GM21381 (cell line): ENCODE measurements around the gene KRT74.

Experiments used
- ATAC-seq: cut with Tn5 transposase; IDR thresholded peaks from one replicate; pipeline ENCODE4 v1.9.1; 2021; ENCODE audit warnings: mild to moderate bottlenecking, moderate library complexity; ENCODE audit not compliant: unreplicated experiment

KRT74 gene

GRCh38 chr12:52575948-52576347 lies 2.3 kb upstream of the KRT74 start:
- no peak for ATAC-seq

GRCh38 chr12:52575256-52575655 lies 1.6 kb upstream of the KRT74 start:
- no peak for ATAC-seq

- ATAC-seq, result no peak
Measured at GRCh38 chr12:52573306-52573705, 337 bp downstream of the KRT74 start.

GRCh38 chr12:52570511-52570910 lies 3.1 kb downstream of the KRT74 start:
- ATAC-seq, result no peak

- ATAC-seq, result no peak
Measured at GRCh38 chr12:52568111-52568510, 5.5 kb downstream of the KRT74 start.

GRCh38 chr12:52566847-52567291 lies 6.8 kb downstream of the KRT74 start:
- no peak for ATAC-seq

GRCh38 chr12:52564582-52564981 lies 9.1 kb downstream of the KRT74 start:
- ATAC-seq, result no peak

- no peak for ATAC-seq
Measured at GRCh38 chr12:52561880-52562449, 11.7 kb downstream of the KRT74 start.

GRCh38 chr12:52559979-52560378 lies 13.7 kb downstream of the KRT74 start:
- ATAC-seq, result no peak

GRCh38 chr12:52558781-52559445 lies 14.7 kb downstream of the KRT74 start:
- no peak for ATAC-seq

GRCh38 chr12:52557476-52557875 lies 16.2 kb downstream of the KRT74 start:
- no peak for ATAC-seq

GRCh38 chr12:52555577-52555976 lies 18.1 kb downstream of the KRT74 start:
- no peak for ATAC-seq

- ATAC-seq, result no peak
Measured at GRCh38 chr12:52552681-52553195, 20.9 kb downstream of the KRT74 start, which contains the start of gene KRT71. TSS of gene KRT71 (minus strand) at chr12:52553145. CDS start at chr12:52553077, 68 bp downstream.

GRCh38 chr12:52552055-52552454 lies 21.6 kb downstream of the KRT74 start:
- no peak for ATAC-seq

GRCh38 chr12:52551216-52551865 lies 22.3 kb downstream of the KRT74 start:
- no peak for ATAC-seq

GRCh38 chr12:52546126-52546525 lies 27.5 kb downstream of the KRT74 start:
- no peak for ATAC-seq

GRCh38 chr12:52543985-52544883 lies 29.4 kb downstream of the KRT74 start:
- ATAC-seq, result no peak

- ATAC-seq, result no peak
Measured at GRCh38 chr12:52542785-52543318, 30.8 kb downstream of the KRT74 start.

GRCh38 chr12:52542157-52542556 lies 31.5 kb downstream of the KRT74 start:
- no peak for ATAC-seq

GRCh38 chr12:52541709-52542108 lies 31.9 kb downstream of the KRT74 start:
- no peak for ATAC-seq

- ATAC-seq, result no peak
Measured at GRCh38 chr12:52540531-52540930, 33.1 kb downstream of the KRT74 start.
